GM15510 (cell line): Measurements from ENCODE around the gene EVI5.

Source experiments
- POLR2A ChIP-seq: IDR thresholded peaks from 3 replicates; pipeline ENCODE4 v1.6.1; 2011; ENCODE audit warnings: borderline replicate concordance; ENCODE audit not compliant: insufficient read length; ENCODE audit errors: extremely low read depth

EVI5 gene

GRCh38 chr1:92739669-92740524 is 45.0 kb downstream of the EVI5 start:
- no peak for TF ChIP-seq POLR2A

- no peak for TF ChIP-seq POLR2A
Measured at GRCh38 chr1:92736395-92736794, 48.5 kb downstream of the EVI5 start.

- TF ChIP-seq POLR2A = no peak
Measured at GRCh38 chr1:92730476-92730875, 54.4 kb downstream of the EVI5 start.

- no peak for TF ChIP-seq POLR2A
Measured at GRCh38 chr1:92728697-92729096, 56.2 kb downstream of the EVI5 start.

GRCh38 chr1:92721886-92722285 is 63.0 kb downstream of the EVI5 start:
- no peak for TF ChIP-seq POLR2A

- TF ChIP-seq POLR2A = no peak
Measured at GRCh38 chr1:92713939-92714338, 71.0 kb downstream of the EVI5 start.

GRCh38 chr1:92711473-92712165 is 73.3 kb downstream of the EVI5 start:
- no peak for TF ChIP-seq POLR2A

GRCh38 chr1:92709738-92710137 is 75.2 kb downstream of the EVI5 start:
- TF ChIP-seq POLR2A = no peak

GRCh38 chr1:92708368-92708950 is 76.4 kb downstream of the EVI5 start:
- no peak for TF ChIP-seq POLR2A

- no peak for TF ChIP-seq POLR2A
Measured at GRCh38 chr1:92707709-92708108, 77.2 kb downstream of the EVI5 start.

GRCh38 chr1:92707292-92707691 is 77.6 kb downstream of the EVI5 start:
- no peak for TF ChIP-seq POLR2A

GRCh38 chr1:92705446-92705845 is 79.5 kb downstream of the EVI5 start:
- no peak for TF ChIP-seq POLR2A

GRCh38 chr1:92701147-92701546 is 83.8 kb downstream of the EVI5 start:
- TF ChIP-seq POLR2A = no peak

GRCh38 chr1:92698932-92699331 is 86.0 kb downstream of the EVI5 start:
- TF ChIP-seq POLR2A = no peak

GRCh38 chr1:92695104-92695503 is 89.8 kb downstream of the EVI5 start:
- no peak for TF ChIP-seq POLR2A
